ENCODE data around the gene STXBP1.

Gene STXBP1

DNA sequence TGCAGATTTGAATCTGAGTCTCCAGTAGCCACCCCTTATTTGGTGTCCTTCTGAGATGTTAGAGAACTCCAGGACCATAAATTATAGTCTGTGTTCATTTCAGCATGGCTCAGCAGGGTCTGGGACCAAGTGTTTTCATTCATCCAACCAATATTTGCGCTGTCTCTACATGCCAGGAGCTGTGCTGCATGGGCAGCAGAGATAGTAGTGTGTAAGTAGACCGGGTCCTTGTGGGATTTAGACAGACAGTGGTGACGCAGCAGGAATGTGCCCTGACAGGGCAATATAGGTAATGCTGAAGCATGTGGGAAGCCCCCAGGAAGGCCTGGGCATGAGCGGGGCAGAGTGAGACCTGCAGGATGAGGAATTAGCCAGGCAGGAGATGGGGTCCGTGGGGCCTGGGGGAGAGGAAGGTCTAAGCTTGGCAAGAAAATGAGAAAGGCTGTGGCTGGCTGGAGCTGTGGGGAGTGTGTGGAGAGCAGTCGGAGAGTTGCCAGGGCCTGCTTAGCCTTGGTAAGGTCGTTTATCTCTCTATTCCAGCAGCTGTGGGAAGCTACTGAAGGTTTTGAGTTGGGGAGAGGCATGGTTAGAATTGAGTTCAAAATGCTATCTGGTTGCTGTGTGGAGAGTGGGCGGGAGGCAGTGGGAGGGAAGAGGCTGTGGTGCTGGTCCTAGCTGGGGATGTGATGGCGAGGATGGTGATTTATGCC lies 16.8 kb downstream of the STXBP1 start:
- Mint-ChIP-seq H3K4me1 (peaks cover 6% of the 10 kb centered on the region), H3K27ac (no peak overlapping the region), H3K4me3 (no peak overlapping the region), H3K9me3 (no peaks in the 10 kb centered on the region), H3K27me3 (no peaks in the 10 kb centered on the region), H3K36me3 (no peaks in the 10 kb centered on the region)

GRCh38 chr9:127629468-127630081 lies 17.5 kb downstream of the STXBP1 start:
- Mint-ChIP-seq H3K4me3 (no peak overlapping the region), H3K9me3 (no peaks in the 10 kb centered on the region), H3K4me1 (peaks cover 13% of the 10 kb centered on the region), H3K27ac (no peak overlapping the region), H3K27me3 (no peaks in the 10 kb centered on the region), H3K36me3 (no peaks in the 10 kb centered on the region)

DNA sequence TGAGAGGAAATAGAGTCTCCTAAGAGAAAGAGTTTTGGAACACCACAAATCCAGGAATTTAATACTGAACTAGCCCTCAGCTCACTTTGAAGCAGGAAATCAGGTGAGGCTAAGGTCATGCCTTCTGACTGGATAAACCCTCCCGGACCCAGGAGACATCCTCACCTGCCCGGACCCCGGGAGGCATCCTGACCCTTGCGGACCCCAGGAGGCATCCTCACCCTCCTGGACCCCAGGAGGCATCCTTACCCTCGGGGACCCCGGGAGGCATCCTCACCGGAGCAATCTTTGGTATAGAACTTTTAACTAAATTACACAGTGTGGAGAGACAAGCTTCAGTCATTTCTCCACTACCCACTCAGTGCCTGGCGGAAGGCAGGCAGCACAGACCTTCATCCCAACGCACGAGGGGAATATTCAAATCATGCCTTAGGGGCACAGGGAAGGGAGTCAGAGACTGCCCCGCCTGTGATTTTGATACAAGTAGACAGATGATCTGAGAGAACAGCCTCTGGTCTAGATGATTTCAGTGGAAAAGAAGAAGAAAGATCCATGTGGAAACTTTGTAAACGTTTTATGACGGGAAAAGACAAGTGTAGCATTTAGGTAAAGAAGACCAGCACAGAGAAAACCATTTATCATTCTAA lies 21.3 kb downstream of the STXBP1 start:
- H3K4me1 Mint-ChIP-seq, result peaks cover 15% of the 10 kb centered on the region

GRCh38 chr9:127634021-127634420 lies 21.9 kb downstream of the STXBP1 start:
- Mint-ChIP-seq H3K27ac (no peak overlapping the region), H3K4me3 (no peak overlapping the region), H3K36me3 (no peaks in the 10 kb centered on the region), H3K27me3 (no peaks in the 10 kb centered on the region), H3K9me3 (no peaks in the 10 kb centered on the region), H3K4me1 (peaks cover 15% of the 10 kb centered on the region)

More for the DNA sequence above, 21.3 kb downstream of the STXBP1 start:
- H3K36me3 Mint-ChIP-seq, result no peaks in the 10 kb centered on the region
- no peak overlapping the region for H3K27ac Mint-ChIP-seq
- no peaks in the 10 kb centered on the region for H3K27me3 Mint-ChIP-seq
- H3K9me3 Mint-ChIP-seq, result no peaks in the 10 kb centered on the region
- H3K4me3 Mint-ChIP-seq, result no peak overlapping the region

- no peaks in the 10 kb centered on the region for H3K27me3 Mint-ChIP-seq
- H3K27ac Mint-ChIP-seq, result no peak overlapping the region
- peaks cover 15% of the 10 kb centered on the region for H3K4me1 Mint-ChIP-seq
- no peak overlapping the region for H3K4me3 Mint-ChIP-seq
- H3K9me3 Mint-ChIP-seq, result no peaks in the 10 kb centered on the region
- H3K36me3 Mint-ChIP-seq, result no peaks in the 10 kb centered on the region
These were observed 22.6 kb downstream of the STXBP1 start for GRCh38 chr9:127634698-127635097.

DNA sequence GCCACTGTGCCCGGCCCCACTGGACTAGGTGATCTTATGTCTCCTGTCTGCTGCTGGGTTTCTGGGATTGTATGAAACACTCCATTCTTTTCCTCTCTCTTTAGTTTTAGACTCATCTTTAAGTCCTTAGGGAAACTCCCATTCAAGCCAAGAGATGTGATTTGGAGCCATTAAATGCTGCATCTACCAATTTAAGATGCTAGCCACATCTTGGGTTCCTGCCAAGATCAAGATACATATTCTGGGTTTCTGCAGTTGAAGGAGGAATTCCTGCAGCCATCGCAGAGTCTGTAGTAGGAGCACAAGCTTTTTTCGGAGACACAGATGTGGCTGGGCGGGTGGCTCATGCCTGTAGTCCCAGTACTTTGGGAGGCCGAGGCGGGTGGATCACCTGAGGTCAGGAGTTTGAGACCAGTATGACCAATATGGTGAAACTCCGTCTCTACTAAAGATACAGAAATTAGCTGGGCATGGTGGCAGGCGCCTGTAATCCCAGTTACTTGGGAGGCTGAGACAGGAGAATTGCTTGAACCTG lies 23.2 kb downstream of the STXBP1 start:
- Mint-ChIP-seq H3K36me3 (no peaks in the 10 kb centered on the region), H3K27ac (no peak overlapping the region), H3K9me3 (no peaks in the 10 kb centered on the region), H3K4me3 (no peak overlapping the region), H3K4me1 (peaks cover 15% of the 10 kb centered on the region), H3K27me3 (no peaks in the 10 kb centered on the region)

- Mint-ChIP-seq H3K27ac (no peak overlapping the region), H3K4me3 (no peak overlapping the region), H3K36me3 (no peaks in the 10 kb centered on the region), H3K9me3 (no peaks in the 10 kb centered on the region), H3K27me3 (no peaks in the 10 kb centered on the region), H3K4me1 (peaks cover 15% of the 10 kb centered on the region)
These were observed 25.3 kb downstream of the STXBP1 start for GRCh38 chr9:127637322-127637847.

DNA sequence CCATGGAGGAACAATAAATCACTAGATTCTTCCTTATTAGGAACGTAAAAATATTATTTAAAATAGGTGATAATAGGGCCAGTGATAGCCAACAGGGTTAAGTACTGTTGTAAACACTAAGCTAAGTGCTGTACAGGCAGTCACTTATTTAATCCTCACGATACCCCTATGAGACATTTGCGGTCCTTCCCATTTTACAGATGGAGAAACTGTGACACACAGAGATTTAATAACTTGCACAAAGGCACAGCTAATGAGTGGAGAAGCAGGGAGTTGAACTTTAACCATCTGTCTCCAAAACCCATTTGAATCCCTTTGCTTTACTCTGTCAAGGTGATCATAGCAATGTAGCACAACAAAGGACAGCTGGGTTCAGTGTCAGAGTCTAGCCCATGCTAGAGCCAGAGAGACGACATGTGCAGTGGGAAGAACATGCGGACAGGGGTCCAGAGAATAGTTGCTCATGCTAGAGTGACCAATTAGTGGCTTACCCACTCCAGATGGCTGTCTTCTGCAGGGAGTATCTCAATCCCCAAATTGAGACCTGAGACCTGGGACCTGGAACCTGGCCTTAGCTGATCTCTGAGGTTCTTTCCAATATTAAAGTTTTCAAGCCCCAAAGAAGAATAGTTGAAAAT lies 28.9 kb downstream of the STXBP1 start:
- Mint-ChIP-seq H3K27me3 (no peaks in the 10 kb centered on the region), H3K36me3 (no peaks in the 10 kb centered on the region), H3K9me3 (no peaks in the 10 kb centered on the region), H3K4me3 (no peak overlapping the region), H3K4me1 (no peaks in the 10 kb centered on the region), H3K27ac (no peak overlapping the region)

- Mint-ChIP-seq H3K4me1 (no peaks in the 10 kb centered on the region), H3K27me3 (no peaks in the 10 kb centered on the region), H3K27ac (no peak overlapping the region), H3K4me3 (no peak overlapping the region), H3K9me3 (no peaks in the 10 kb centered on the region), H3K36me3 (no peaks in the 10 kb centered on the region)
These were observed 30.1 kb downstream of the STXBP1 start for GRCh38 chr9:127642082-127642740.

DNA sequence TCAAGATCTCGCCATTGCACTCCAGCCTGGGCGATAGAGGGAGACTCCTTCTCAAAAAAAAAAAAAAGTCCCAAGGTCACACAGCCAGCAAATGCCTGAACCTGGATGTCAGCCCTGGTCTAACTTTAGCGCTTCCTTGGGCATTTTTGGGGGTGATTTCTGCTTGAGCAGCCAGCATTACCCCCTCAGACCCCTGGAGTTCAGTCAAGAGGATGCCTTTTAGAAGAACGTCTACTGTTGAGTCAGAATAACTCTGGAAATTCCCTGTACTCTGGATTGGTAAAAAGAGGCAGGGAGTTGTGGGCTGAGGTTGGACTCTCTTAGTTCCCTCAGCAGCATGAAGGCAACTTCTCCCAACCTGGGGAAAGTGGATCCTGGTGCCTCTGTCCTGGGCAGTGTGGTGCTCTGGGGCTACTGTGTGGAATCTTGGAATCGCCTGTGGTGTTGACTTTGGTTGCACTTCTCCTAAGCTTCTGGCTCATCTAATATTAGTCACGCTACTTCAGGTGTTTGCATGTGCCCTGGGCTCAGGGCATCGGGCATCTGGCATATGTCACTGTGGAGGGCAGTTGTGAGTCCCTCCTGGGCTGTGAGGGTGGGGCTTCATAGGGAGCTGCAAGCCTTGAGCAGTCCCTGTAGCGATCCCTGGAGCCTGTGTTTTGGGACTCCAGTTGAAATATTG lies 32.2 kb downstream of the STXBP1 start:
- H3K27me3 Mint-ChIP-seq, result no peaks in the 10 kb centered on the region
- H3K27ac Mint-ChIP-seq, result no peak overlapping the region
- no peaks in the 10 kb centered on the region for H3K9me3 Mint-ChIP-seq
- no peaks in the 10 kb centered on the region for H3K4me1 Mint-ChIP-seq
- H3K36me3 Mint-ChIP-seq, result no peaks in the 10 kb centered on the region
- H3K4me3 Mint-ChIP-seq, result no peak overlapping the region

GRCh38 chr9:127644943-127645342 lies 32.9 kb downstream of the STXBP1 start:
- H3K36me3 Mint-ChIP-seq, result no peaks in the 10 kb centered on the region

GRCh38 chr9:127647451-127647850 lies 35.4 kb downstream of the STXBP1 start:
- Mint-ChIP-seq H3K27ac (no peak overlapping the region), H3K27me3 (no peaks in the 10 kb centered on the region), H3K4me3 (no peak overlapping the region), H3K36me3 (no peaks in the 10 kb centered on the region), H3K9me3 (no peaks in the 10 kb centered on the region), H3K4me1 (no peaks in the 10 kb centered on the region)

More at GRCh38 chr9:127644943-127645342, 32.9 kb downstream of the STXBP1 start:
- Mint-ChIP-seq H3K4me3 (no peak overlapping the region), H3K27ac (no peak overlapping the region), H3K9me3 (no peaks in the 10 kb centered on the region), H3K27me3 (no peaks in the 10 kb centered on the region), H3K4me1 (no peaks in the 10 kb centered on the region)

- H3K4me1 Mint-ChIP-seq, result no peaks in the 10 kb centered on the region
- H3K27me3 Mint-ChIP-seq, result no peaks in the 10 kb centered on the region
- no peaks in the 10 kb centered on the region for H3K36me3 Mint-ChIP-seq
- no peak overlapping the region for H3K4me3 Mint-ChIP-seq
- H3K9me3 Mint-ChIP-seq, result no peaks in the 10 kb centered on the region
- H3K27ac Mint-ChIP-seq, result no peak overlapping the region
These were observed 38.4 kb downstream of the STXBP1 start for GRCh38 chr9:127650518-127650917.

GRCh38 chr9:127651697-127652610 lies 39.9 kb downstream of the STXBP1 start:
- no peaks in the 10 kb centered on the region for H3K9me3 Mint-ChIP-seq
- no peaks in the 10 kb centered on the region for H3K4me1 Mint-ChIP-seq
- no peak overlapping the region for H3K4me3 Mint-ChIP-seq
- H3K36me3 Mint-ChIP-seq, result no peaks in the 10 kb centered on the region
- H3K27ac Mint-ChIP-seq, result no peak overlapping the region
- no peaks in the 10 kb centered on the region for H3K27me3 Mint-ChIP-seq

All from activated naive CD4-positive, alpha-beta T cell treated with anti-CD3 and anti-CD28 coated beads, Interleukin-2, amount 50 U/mL, for 24 hours (primary cell).